HepG2 (cell line): ENCODE measurements around the gene KCNJ4. TPM values are rescaled to one million over a fixed set of nuclear protein-coding genes. Genes with fewer than 3 reads are reported as not detected.

Experiments used
- ARNT ChIP-seq: fragments of 450-650 bp; IDR thresholded peaks from 2 replicates; pipeline ENCODE4 v1.6.1; 2017
- ARNT2 ChIP-seq: sonication (generic); formaldehyde crosslinking; IDR thresholded peaks from 2 replicates; pipeline ENCODE4 v1.8.0; 2022; ENCODE audit warnings: mild to moderate bottlenecking, low read depth, missing genetic modification reagents, moderate library complexity
- ATAD3A ChIP-seq: sonication (generic); formaldehyde crosslinking; IDR thresholded peaks from 2 replicates; pipeline ENCODE4 v1.4.0; 2020; ENCODE audit warnings: missing genetic modification reagents
- CREBL2 ChIP-seq: sonication (generic); formaldehyde crosslinking; IDR thresholded peaks from 2 replicates; pipeline ENCODE4 v1.8.1; 2023; ENCODE audit warnings: missing genetic modification reagents, mild to moderate bottlenecking, borderline replicate concordance
- GTF2F1 ChIP-seq: fragments of 150-350 bp; IDR thresholded peaks from 2 replicates; pipeline ENCODE4 v1.6.1; 2014; ENCODE audit warnings: low read length
- GZF1 ChIP-seq: sonication (generic); formaldehyde crosslinking; IDR thresholded peaks from 2 replicates; pipeline ENCODE4 v1.5.1; 2020; ENCODE audit warnings: mild to moderate bottlenecking, missing genetic modification reagents
- MLLT10 ChIP-seq: sonication (generic); formaldehyde crosslinking; IDR thresholded peaks from 2 replicates; pipeline ENCODE4 v1.4.0; 2020; ENCODE audit warnings: missing genetic modification reagents
- NFYB ChIP-seq: sonication (generic); formaldehyde crosslinking; IDR thresholded peaks from 2 replicates; pipeline ENCODE4 v1.4.0; 2020; ENCODE audit warnings: missing genetic modification reagents
- NR2F2 ChIP-seq: IDR thresholded peaks from 2 replicates; pipeline ENCODE4 v1.6.1; 2012; ENCODE audit warnings: low read depth, inconsistent platforms, borderline replicate concordance
- POLR2A ChIP-seq, 2 experiments: IDR thresholded peaks; 2 replicates each; pipeline ENCODE4 v1.6.1; 2011; ENCODE audit warnings: low read depth in 2 of 2, low read length in 2 of 2, mild to moderate bottlenecking in 1 of 2, moderate library complexity in 1 of 2; ENCODE audit not compliant: insufficient read depth in 1 of 2
- SETDB1 ChIP-seq: sonication (generic); formaldehyde crosslinking; IDR thresholded peaks from 2 replicates; pipeline ENCODE4 v1.5.1; 2020; ENCODE audit warnings: missing genetic modification reagents, mild to moderate bottlenecking, borderline replicate concordance
- SP2 ChIP-seq: sonication (generic); formaldehyde crosslinking; IDR thresholded peaks from 2 replicates; pipeline ENCODE4 v1.5.1; 2020; ENCODE audit warnings: mild to moderate bottlenecking, missing genetic modification reagents
- TCF12 ChIP-seq, 2 experiments: fragments of 450-650 bp in 1 of 2; sonication (generic) in 1 of 2; formaldehyde crosslinking in 1 of 2; IDR thresholded peaks; 2 replicates each; pipeline versions ENCODE4 v1.6.1 to v1.8.0; 2017 to 2022; ENCODE audit warnings: antibody characterized with exemption in 1 of 2, mild to moderate bottlenecking in 1 of 2, missing genetic modification reagents in 1 of 2, moderate library complexity in 1 of 2
- TEAD2 ChIP-seq: sonication (generic); formaldehyde crosslinking; IDR thresholded peaks from 2 replicates; pipeline ENCODE4 v1.9.0; 2021; ENCODE audit warnings: missing genetic modification reagents
- TRIM24 ChIP-seq: sonication (generic); formaldehyde crosslinking; IDR thresholded peaks from 2 replicates; pipeline ENCODE4 v1.8.0; 2022; ENCODE audit warnings: mild to moderate bottlenecking, missing genetic modification reagents
- XBP1 ChIP-seq: sonication (generic); formaldehyde crosslinking; IDR thresholded peaks from 2 replicates; pipeline ENCODE4 v1.5.0; 2020; ENCODE audit warnings: missing genetic modification reagents
- ZNF329 ChIP-seq: sonication (generic); formaldehyde crosslinking; IDR thresholded peaks from 2 replicates; pipeline ENCODE4 v1.9.0; 2021; ENCODE audit warnings: low read depth, mild to moderate bottlenecking, missing genetic modification reagents
- ZNF44 ChIP-seq: sonication (generic); formaldehyde crosslinking; IDR thresholded peaks from 2 replicates; pipeline ENCODE4 v1.5.1; 2020; ENCODE audit warnings: mild to moderate bottlenecking, missing genetic modification reagents
- ZNF496 ChIP-seq: sonication (generic); formaldehyde crosslinking; IDR thresholded peaks from 2 replicates; pipeline ENCODE4 v1.8.1; 2023; ENCODE audit warnings: mild to moderate bottlenecking, moderate library complexity, missing genetic modification reagents; ENCODE audit not compliant: insufficient replicate concordance
- ZNF580 ChIP-seq: IDR thresholded peaks from 2 replicates; pipeline ENCODE4 v1.6.1; 2016; ENCODE audit warnings: low read depth, borderline replicate concordance
- ZNF672 ChIP-seq: sonication (generic); formaldehyde crosslinking; IDR thresholded peaks from 2 replicates; pipeline ENCODE4 v1.8.1; 2022; ENCODE audit warnings: missing genetic modification reagents
- ZNF737 ChIP-seq: sonication (generic); formaldehyde crosslinking; IDR thresholded peaks from 2 replicates; pipeline ENCODE4 v1.5.0; 2020; ENCODE audit warnings: missing genetic modification reagents, mild to moderate bottlenecking, borderline replicate concordance
- ZSCAN12 ChIP-seq: sonication (generic); formaldehyde crosslinking; IDR thresholded peaks from 2 replicates; pipeline ENCODE4 v1.9.0; 2021; ENCODE audit warnings: mild to moderate bottlenecking, missing genetic modification reagents
- ZSCAN20 ChIP-seq: sonication (generic); formaldehyde crosslinking; IDR thresholded peaks from 2 replicates; pipeline ENCODE4 v1.4.0; 2020; ENCODE audit warnings: missing genetic modification reagents, mild to moderate bottlenecking, borderline replicate concordance
- polyA plus RNA-seq, 8 experiments: library from polyadenylated mRNA; depleted of rRNA in 3 of 8; stranded (reverse) in 7 of 8; unstranded in 1 of 8; fragments of >200 nt; fragmentation: Illumina TruSeq in 4 of 8; extraction: Trizol in 4 of 8; gene quantifications; 2 replicates each; pipeline versions ENCODE4 v1.2.1 to v1.2.3, GENCODE V29; 2011 to 2016; ENCODE audit warnings: low read depth in 4 of 8, missing spikeins in 1 of 8, mixed read lengths in 1 of 8; ENCODE audit not compliant: insufficient read depth in 1 of 8
- total RNA-seq, 5 experiments: library from RNA; depleted of rRNA; stranded (reverse); fragments of >200 nt; fragmentation: Illumina TruSeq; extraction: Trizol; gene quantifications; 2 replicates each; pipeline ENCODE4 v1.2.3, GENCODE V29; 2016; ENCODE audit warnings: low read depth in 1 of 5
- TF ChIP-seq, protein P1 (sequence below): sonication (generic); IDR thresholded peaks from 2 replicates; pipeline ENCODE4 v1.6.1; 2016; ENCODE audit warnings: low read depth, borderline replicate concordance
- TF ChIP-seq, protein P2 (sequence below): sonication (generic); formaldehyde crosslinking; IDR thresholded peaks from 2 replicates; pipeline ENCODE4 v1.4.0; 2020; ENCODE audit warnings: missing genetic modification reagents
- TF ChIP-seq, protein P3 (sequence below): sonication (generic); formaldehyde crosslinking; IDR thresholded peaks from 2 replicates; pipeline ENCODE4 v1.4.0; 2020; ENCODE audit warnings: mild to moderate bottlenecking, missing genetic modification reagents

Gene KCNJ4
- total and polyA plus RNA-seq, 2 of the 13 experiments (the other 11 are each of a cell fraction or from before 2014, with no cell fraction given) = not detected

- no peak for TF ChIP-seq ARNT2
- no peak for TF ChIP-seq ZNF44 (CRISPR knock-in tag)
- no peak for TF ChIP-seq GTF2F1
- no peak for TF ChIP-seq ZNF496 (CRISPR knock-in tag)
- TF ChIP-seq, protein P1, sequence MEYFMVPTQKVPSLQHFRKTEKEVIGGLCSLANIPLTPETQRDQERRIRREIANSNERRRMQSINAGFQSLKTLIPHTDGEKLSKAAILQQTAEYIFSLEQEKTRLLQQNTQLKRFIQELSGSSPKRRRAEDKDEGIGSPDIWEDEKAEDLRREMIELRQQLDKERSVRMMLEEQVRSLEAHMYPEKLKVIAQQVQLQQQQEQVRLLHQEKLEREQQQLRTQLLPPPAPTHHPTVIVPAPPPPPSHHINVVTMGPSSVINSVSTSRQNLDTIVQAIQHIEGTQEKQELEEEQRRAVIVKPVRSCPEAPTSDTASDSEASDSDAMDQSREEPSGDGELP = 0 out of 2 replicates have a peak, but pooled peaks have one; percentile 36
- TF ChIP-seq ZNF737 (CRISPR knock-in tag) = no peak
- no peak for TF ChIP-seq POLR2A (IDR thresholded peaks at IDR 0.05; ENCODE audit: insufficient read depth in 1 of 2, low read depth in 2 of 2, low read length in 2 of 2)
- no peak for TF ChIP-seq NFYB (CRISPR knock-in tag)
- no peak for TF ChIP-seq ATAD3A (CRISPR knock-in tag)
- TF ChIP-seq XBP1 = no peak
- TF ChIP-seq ZNF580 (CRISPR knock-in tag) = no peak; the same call in 1 of the 2 replicates
- TF ChIP-seq, protein P2, sequence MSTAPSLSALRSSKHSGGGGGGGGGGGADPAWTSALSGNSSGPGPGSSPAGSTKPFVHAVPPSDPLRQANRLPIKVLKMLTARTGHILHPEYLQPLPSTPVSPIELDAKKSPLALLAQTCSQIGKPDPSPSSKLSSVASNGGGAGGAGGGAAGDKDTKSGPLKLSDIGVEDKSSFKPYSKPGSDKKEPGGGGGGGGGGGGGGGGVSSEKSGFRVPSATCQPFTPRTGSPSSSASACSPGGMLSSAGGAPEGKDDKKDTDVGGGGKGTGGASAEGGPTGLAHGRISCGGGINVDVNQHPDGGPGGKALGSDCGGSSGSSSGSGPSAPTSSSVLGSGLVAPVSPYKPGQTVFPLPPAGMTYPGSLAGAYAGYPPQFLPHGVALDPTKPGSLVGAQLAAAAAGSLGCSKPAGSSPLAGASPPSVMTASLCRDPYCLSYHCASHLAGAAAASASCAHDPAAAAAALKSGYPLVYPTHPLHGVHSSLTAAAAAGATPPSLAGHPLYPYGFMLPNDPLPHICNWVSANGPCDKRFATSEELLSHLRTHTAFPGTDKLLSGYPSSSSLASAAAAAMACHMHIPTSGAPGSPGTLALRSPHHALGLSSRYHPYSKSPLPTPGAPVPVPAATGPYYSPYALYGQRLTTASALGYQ (CRISPR knock-in tag) = peak; percentile 45; the same call in 1 of the 2 replicates
- TF ChIP-seq ZNF329 = 0 out of 2 replicates have a peak, but pooled peaks have one; percentile 49
- no peak for TF ChIP-seq SETDB1 (CRISPR knock-in tag)
- no peak for TF ChIP-seq SP2 (CRISPR knock-in tag)
- TF ChIP-seq, protein P3, sequence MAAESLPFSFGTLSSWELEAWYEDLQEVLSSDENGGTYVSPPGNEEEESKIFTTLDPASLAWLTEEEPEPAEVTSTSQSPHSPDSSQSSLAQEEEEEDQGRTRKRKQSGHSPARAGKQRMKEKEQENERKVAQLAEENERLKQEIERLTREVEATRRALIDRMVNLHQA (CRISPR knock-in tag) = no peak
- TF ChIP-seq ZSCAN20 (CRISPR knock-in tag) = no peak
- no peak for TF ChIP-seq ARNT
- TF ChIP-seq TEAD2 = no peak
- no peak for TF ChIP-seq GZF1 (CRISPR knock-in tag)
- TF ChIP-seq MLLT10 (CRISPR knock-in tag) = no peak
- no peak for TF ChIP-seq CREBL2 (CRISPR knock-in tag)
- no peak for TF ChIP-seq TCF12 (IDR thresholded peaks at IDR 0.05)
- TF ChIP-seq TCF12 (CRISPR knock-in tag; IDR thresholded peaks at IDR 0.05) = no peak
- no peak for TF ChIP-seq ZSCAN12 (CRISPR knock-in tag)
- no peak for TF ChIP-seq ZNF672 (CRISPR knock-in tag)
- no peak for TF ChIP-seq TRIM24
- no peak for TF ChIP-seq NR2F2
Observed at GRCh38 chr22:38461414-38462081, 6.5 kb upstream of the KCNJ4 start (continued).
